Neural cell (in vitro differentiated cells): Measurements from ENCODE around the gene MIB1. TPM values are rescaled to one million over a fixed set of nuclear protein-coding genes. Genes with fewer than 3 reads are reported as not detected.

ENCODE experiments used
- H2AFZ ChIP-seq: fragments of 200-600, 300-800 bp; sonication (generic), shearing (Covaris generic); 2 replicates; pipeline ENCODE4 v1.6.0; 2014; ENCODE audit warnings: low read depth, mild to moderate bottlenecking, antibody characterized with exemption, low read length, moderate library complexity
- H3F3A ChIP-seq: fragments of 200-600 bp; shearing (Covaris generic); 2 replicates; pipeline ENCODE4 v1.6.1; 2016; ENCODE audit warnings: mild to moderate bottlenecking, moderate library complexity, mixed read lengths, antibody characterized with exemption, low read length; ENCODE audit not compliant: insufficient read depth, poor library complexity, severe bottlenecking
- H3K27ac ChIP-seq: fragments of 200-600, 300-800 bp; sonication (generic), shearing (Covaris generic); 2 replicates; pipeline ENCODE4 v1.5.1; 2014; ENCODE audit warnings: mild to moderate bottlenecking, low read length, moderate library complexity
- H3K27me3 ChIP-seq: fragments of 300-800, 200-600 bp; sonication (generic), shearing (Covaris generic); 2 replicates; pipeline ENCODE4 v1.6.0; 2014; ENCODE audit warnings: mild to moderate bottlenecking, low read depth, low read length, moderate library complexity; ENCODE audit not compliant: insufficient read depth
- H3K36me3 ChIP-seq: fragments of 300-800, 200-600 bp; sonication (generic), shearing (Covaris generic); 2 replicates; pipeline ENCODE4 v1.5.1; 2014; ENCODE audit warnings: mild to moderate bottlenecking, antibody characterized with exemption, low read length, moderate library complexity; ENCODE audit not compliant: insufficient read depth
- H3K4me2 ChIP-seq: fragments of 300-800, 200-600 bp; sonication (generic), shearing (Covaris generic); 2 replicates; pipeline ENCODE4 v1.6.0; 2014; ENCODE audit warnings: mild to moderate bottlenecking, low read length
- H3K4me3 ChIP-seq: fragments of 300-800, 200-600 bp; sonication (generic), shearing (Covaris generic); 2 replicates; pipeline ENCODE4 v1.5.1; 2014; ENCODE audit warnings: mild to moderate bottlenecking, low read length, moderate library complexity
- H3K79me2 ChIP-seq: fragments of 200-600 bp; shearing (Covaris generic); replicated peaks from 2 replicates; pipeline ENCODE4 v1.6.0; 2014; ENCODE audit warnings: mild to moderate bottlenecking, low read length, moderate library complexity; ENCODE audit not compliant: insufficient read depth
- H3K9ac ChIP-seq: fragments of 300-800, 200-600 bp; sonication (generic), shearing (Covaris generic); 2 replicates; pipeline ENCODE4 v1.6.1; 2016; ENCODE audit warnings: mild to moderate bottlenecking, low read length, mixed read lengths
- H3K9me2 ChIP-seq: fragments of 200-600 bp; shearing (Covaris generic); 2 replicates; pipeline ENCODE4 v1.6.1; 2016; ENCODE audit warnings: mild to moderate bottlenecking, low read length, mixed read lengths; ENCODE audit not compliant: insufficient read depth
- H3K9me3 ChIP-seq: fragments of 200-600, 300-800 bp; sonication (generic), shearing (Covaris generic); 2 replicates; pipeline ENCODE4 v1.6.1; 2016; ENCODE audit warnings: mild to moderate bottlenecking, mixed run types, low read length, moderate library complexity, mixed read lengths
- H4K20me1 ChIP-seq: fragments of 200-600 bp; shearing (Covaris generic); 2 replicates; pipeline ENCODE4 v1.6.1; 2016; ENCODE audit warnings: mild to moderate bottlenecking, mixed run types; ENCODE audit not compliant: insufficient read depth
- CTCF ChIP-seq: fragments of 450-650 bp; IDR thresholded peaks from 2 replicates; pipeline ENCODE4 v1.5.1; 2014; ENCODE audit warnings: antibody characterized with exemption, mild to moderate bottlenecking, moderate library complexity; ENCODE audit not compliant: poor library complexity, severe bottlenecking
- EP300 ChIP-seq: fragments of 450-650 bp; conservative IDR thresholded peaks from 2 replicates; pipeline ENCODE4 v1.6.1; 2014; ENCODE audit warnings: antibody characterized with exemption, mild to moderate bottlenecking, moderate library complexity; ENCODE audit not compliant: poor library complexity, severe bottlenecking
- EZH2 ChIP-seq: fragments of 200-600, 300-800 bp; shearing (Covaris generic), sonication (generic); IDR thresholded peaks from 2 replicates; pipeline ENCODE4 v1.6.1; 2014; ENCODE audit warnings: antibody characterized with exemption, low read length, borderline replicate concordance, mild to moderate bottlenecking; ENCODE audit not compliant: insufficient read depth, poor library complexity, severe bottlenecking
- MXI1 ChIP-seq: fragments of 450-650 bp; conservative IDR thresholded peaks from 2 replicates; pipeline ENCODE4 v1.6.1; 2014; ENCODE audit warnings: antibody characterized with exemption, mild to moderate bottlenecking; ENCODE audit not compliant: poor library complexity, severe bottlenecking
- POLR2AphosphoS5 ChIP-seq: IDR thresholded peaks from 2 replicates; pipeline ENCODE4 v1.6.1; 2012
- RAD21 ChIP-seq: fragments of 450-650 bp; conservative IDR thresholded peaks from 2 replicates; pipeline ENCODE4 v1.6.1; 2014; ENCODE audit warnings: antibody characterized with exemption, mild to moderate bottlenecking, moderate library complexity
- REST ChIP-seq: IDR thresholded peaks from 2 replicates; pipeline ENCODE4 v1.6.1; 2012; ENCODE audit warnings: borderline replicate concordance
- SMC3 ChIP-seq: fragments of 450-650 bp; conservative IDR thresholded peaks from 2 replicates; pipeline ENCODE4 v1.6.1; 2014; ENCODE audit warnings: antibody characterized with exemption, mild to moderate bottlenecking, moderate library complexity; ENCODE audit not compliant: poor library complexity
- TAF1 ChIP-seq: IDR thresholded peaks from 2 replicates; pipeline ENCODE4 v1.6.1; 2012; ENCODE audit warnings: low read depth
- polyA plus RNA-seq: library from polyadenylated mRNA; depleted of rRNA; stranded (reverse); fragments of >200 nt; gene quantifications from 2 replicates; pipeline ENCODE4 v1.2.3, GENCODE V29; 2014

MIB1 gene
- polyA plus RNA-seq, 1 donor from 2014 or later, result 68.3 TPM

- H3K36me3 ChIP-seq, result no peaks in the 10 kb centered on the region
- no peak overlapping the region for H3K4me3 ChIP-seq
- peaks cover 8% of the 10 kb centered on the region for H3K79me2 ChIP-seq
- no peak overlapping the region for H3K4me2 ChIP-seq
- H3K27ac ChIP-seq, result no peak overlapping the region
- no peaks in the 10 kb centered on the region for H4K20me1 ChIP-seq
- TF ChIP-seq EP300 (no peak), CTCF (no peak), SMC3 (no peak), TAF1 (no peak), RAD21 (no peak), POLR2AphosphoS5 (no peak), REST (no peak), EZH2 (no peak), MXI1 (no peak)
- no peaks in the 10 kb centered on the region for H3K9me3 ChIP-seq
- H3K9me2 ChIP-seq, result no peaks in the 10 kb centered on the region
- no peak overlapping the region for H3K9ac ChIP-seq
- no peak overlapping the region for H2AFZ ChIP-seq
- H3F3A ChIP-seq, result no peaks in the 10 kb centered on the region
- no peaks in the 10 kb centered on the region for H3K27me3 ChIP-seq
These were observed 34.1 kb downstream of the MIB1 start for GRCh38 chr18:21774722-21775121.

- Histone ChIP-seq H3K27me3 (no peaks in the 10 kb centered on the region), H3K9me2 (no peaks in the 10 kb centered on the region), H3K4me3 (no peak overlapping the region), H3K9ac (no peak overlapping the region), H3K9me3 (no peaks in the 10 kb centered on the region), H4K20me1 (no peaks in the 10 kb centered on the region), H2AFZ (no peak overlapping the region), H3K79me2 (peaks cover 8% of the 10 kb centered on the region), H3K36me3 (no peaks in the 10 kb centered on the region), H3K27ac (no peak overlapping the region), H3F3A (no peaks in the 10 kb centered on the region), H3K4me2 (no peak overlapping the region)
- no peak for TF ChIP-seq RAD21
- no peak for TF ChIP-seq CTCF
- no peak for TF ChIP-seq EZH2
- TF ChIP-seq REST, result no peak
- TF ChIP-seq POLR2AphosphoS5, result no peak
- TF ChIP-seq MXI1, result no peak
- TF ChIP-seq EP300, result no peak
- TF ChIP-seq TAF1, result no peak
- no peak for TF ChIP-seq SMC3
These were observed 37.2 kb downstream of the MIB1 start for GRCh38 chr18:21777814-21778213.
